A673 (cell line): Measurements from ENCODE around the gene PDE4C.

Source experiments
- EZH2 ChIP-seq: fragments of 200-600 bp; sonication (generic); IDR thresholded peaks from 2 replicates; pipeline ENCODE4 v1.6.1; 2017; ENCODE audit warnings: borderline replicate concordance, low read depth, mild to moderate bottlenecking, mixed read lengths, antibody characterized with exemption, low read length; ENCODE audit not compliant: poor library complexity, severe bottlenecking
- TF ChIP-seq, protein P1 (sequence below): fragments of 300-800, 200-600 bp; sonication (generic); conservative IDR thresholded peaks from 2 replicates; pipeline ENCODE4 v1.5.1; 2017; ENCODE audit warnings: low read depth, mild to moderate bottlenecking, antibody characterized with exemption, low read length, moderate library complexity, mixed read lengths

DNA sequence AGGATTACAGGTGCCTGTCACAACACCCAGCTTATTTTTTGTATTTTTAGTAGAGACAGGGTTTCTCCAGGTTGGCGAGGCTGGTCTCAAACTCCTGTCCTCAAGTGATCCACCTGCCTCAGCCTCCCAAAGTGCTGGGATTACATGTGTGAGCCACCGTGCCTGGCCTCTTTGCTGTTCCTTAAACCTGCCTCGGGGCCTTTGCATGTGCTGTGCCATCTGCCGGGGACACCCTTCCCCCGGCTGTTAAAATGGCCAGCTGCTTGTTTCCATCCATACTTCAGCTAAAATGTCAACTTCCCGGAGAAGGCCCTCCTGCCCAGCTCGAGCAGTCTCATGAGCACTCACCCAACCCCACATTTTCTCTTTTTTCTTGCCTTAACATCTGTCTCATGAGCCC, 19.1 kb upstream of the PDE4C start:
- TF ChIP-seq, protein P1, sequence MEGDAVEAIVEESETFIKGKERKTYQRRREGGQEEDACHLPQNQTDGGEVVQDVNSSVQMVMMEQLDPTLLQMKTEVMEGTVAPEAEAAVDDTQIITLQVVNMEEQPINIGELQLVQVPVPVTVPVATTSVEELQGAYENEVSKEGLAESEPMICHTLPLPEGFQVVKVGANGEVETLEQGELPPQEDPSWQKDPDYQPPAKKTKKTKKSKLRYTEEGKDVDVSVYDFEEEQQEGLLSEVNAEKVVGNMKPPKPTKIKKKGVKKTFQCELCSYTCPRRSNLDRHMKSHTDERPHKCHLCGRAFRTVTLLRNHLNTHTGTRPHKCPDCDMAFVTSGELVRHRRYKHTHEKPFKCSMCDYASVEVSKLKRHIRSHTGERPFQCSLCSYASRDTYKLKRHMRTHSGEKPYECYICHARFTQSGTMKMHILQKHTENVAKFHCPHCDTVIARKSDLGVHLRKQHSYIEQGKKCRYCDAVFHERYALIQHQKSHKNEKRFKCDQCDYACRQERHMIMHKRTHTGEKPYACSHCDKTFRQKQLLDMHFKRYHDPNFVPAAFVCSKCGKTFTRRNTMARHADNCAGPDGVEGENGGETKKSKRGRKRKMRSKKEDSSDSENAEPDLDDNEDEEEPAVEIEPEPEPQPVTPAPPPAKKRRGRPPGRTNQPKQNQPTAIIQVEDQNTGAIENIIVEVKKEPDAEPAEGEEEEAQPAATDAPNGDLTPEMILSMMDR: no peak
- TF ChIP-seq EZH2: no peak
